GM12872 (cell line): ENCODE measurements around the gene ZNF629.

Experiments used
- CTCF ChIP-seq: IDR thresholded peaks from 3 replicates; pipeline ENCODE4 v1.5.1; 2011; ENCODE audit warnings: low read depth, mild to moderate bottlenecking, low read length, moderate library complexity; ENCODE audit not compliant: insufficient read depth

ZNF629 gene

GRCh38 chr16:30747799-30748633 lies 39.0 kb downstream of the ZNF629 start, which contains the start of gene PHKG2:
PHKG2 (plus strand) TSS chr16:30748425; CDS start chr16:30748821, 396 bp downstream.
- no peak for TF ChIP-seq CTCF

- TF ChIP-seq CTCF: no peak
Measured at GRCh38 chr16:30747331-30747730, 39.7 kb downstream of the ZNF629 start.

GRCh38 chr16:30746638-30747175 lies 40.3 kb downstream of the ZNF629 start:
- no peak for TF ChIP-seq CTCF

- no peak for TF ChIP-seq CTCF
Measured at GRCh38 chr16:30745082-30745481, 41.9 kb downstream of the ZNF629 start.

GRCh38 chr16:30744183-30744582 lies 42.8 kb downstream of the ZNF629 start:
- no peak for TF ChIP-seq CTCF

- TF ChIP-seq CTCF: no peak
Measured at GRCh38 chr16:30743716-30744115, 43.3 kb downstream of the ZNF629 start.

- no peak for TF ChIP-seq CTCF
Measured at GRCh38 chr16:30741461-30741914, 45.5 kb downstream of the ZNF629 start.
